H9 (cell line): ENCODE results near the gene EEF1G. TPM values are rescaled to one million over a fixed set of nuclear protein-coding genes. Genes with fewer than 3 reads are reported as not detected.

Experiments
- DNase-seq: peaks from one replicate; pipeline ENCODE4 v3.0.0-alpha.2; 2017
- H2AFZ ChIP-seq: one replicate; pipeline ENCODE4 v1.6.1; 2013; ENCODE audit warnings: mild to moderate bottlenecking, low read length, control low read depth, moderate library complexity
- H2AK5ac ChIP-seq: 2 replicates; pipeline ENCODE4 v1.6.1; 2013; ENCODE audit warnings: low read length, control low read depth, mixed read lengths; ENCODE audit not compliant: insufficient read length
- H2BK120ac ChIP-seq: one replicate; pipeline ENCODE4 v1.6.1; 2013; ENCODE audit warnings: low read depth, mild to moderate bottlenecking, low read length, control low read depth, inconsistent platforms; ENCODE audit not compliant: poor library complexity, severe bottlenecking
- H2BK12ac ChIP-seq: 2 replicates; pipeline ENCODE4 v1.6.1; 2013; ENCODE audit warnings: low read length, control low read depth, mixed read lengths, low read depth; ENCODE audit not compliant: insufficient read length
- H2BK15ac ChIP-seq: 2 replicates; pipeline ENCODE4 v1.6.1; 2013; ENCODE audit warnings: low read depth, low read length, control low read depth
- H2BK20ac ChIP-seq: one replicate; pipeline ENCODE4 v1.6.1; 2013; ENCODE audit warnings: low read depth, mild to moderate bottlenecking, low read length, control low read depth, inconsistent platforms; ENCODE audit not compliant: poor library complexity, severe bottlenecking
- H2BK5ac ChIP-seq: 2 replicates; pipeline ENCODE4 v1.6.1; 2013; ENCODE audit warnings: low read length, control low read depth, mixed read lengths; ENCODE audit not compliant: insufficient read length
- H3K14ac ChIP-seq: 2 replicates; pipeline ENCODE4 v1.6.1; 2013; ENCODE audit warnings: low read length, control low read depth; ENCODE audit not compliant: insufficient read depth
- H3K18ac ChIP-seq: 2 replicates; pipeline ENCODE4 v1.6.1; 2013; ENCODE audit warnings: low read depth, mild to moderate bottlenecking, mixed read lengths, low read length, control low read depth; ENCODE audit not compliant: insufficient read length
- H3K23ac ChIP-seq: 2 replicates; pipeline ENCODE4 v1.6.1; 2013; ENCODE audit warnings: low read length, control low read depth, mixed read lengths, low read depth; ENCODE audit not compliant: insufficient read length
- H3K23me2 ChIP-seq: 2 replicates; pipeline ENCODE4 v1.6.1; 2013; ENCODE audit warnings: low read depth, mild to moderate bottlenecking, mixed read lengths, low read length, control low read depth; ENCODE audit not compliant: insufficient read length, poor library complexity, severe bottlenecking
- H3K27ac ChIP-seq: 2 replicates; pipeline ENCODE4 v1.5.1; 2013; ENCODE audit warnings: low read length, control low read depth, mixed read lengths, low read depth; ENCODE audit not compliant: insufficient read length
- H3K27me3 ChIP-seq: 2 replicates; pipeline ENCODE4 v1.6.1; 2013; ENCODE audit warnings: low read length, control low read depth, inconsistent platforms; ENCODE audit not compliant: insufficient read depth
- H3K4ac ChIP-seq: 2 replicates; pipeline ENCODE4 v1.6.1; 2013; ENCODE audit warnings: low read depth, mild to moderate bottlenecking, control low read depth, inconsistent platforms, low read length, moderate library complexity
- H3K4me1 ChIP-seq: 2 replicates; pipeline ENCODE4 v1.6.1; 2013; ENCODE audit warnings: low read length, control low read depth, inconsistent platforms; ENCODE audit not compliant: insufficient read depth
- H3K4me2 ChIP-seq: 2 replicates; pipeline ENCODE4 v1.6.1; 2013; ENCODE audit warnings: low read length, control low read depth, mixed read lengths; ENCODE audit not compliant: insufficient read length, insufficient read depth
- H3K56ac ChIP-seq: 2 replicates; pipeline ENCODE4 v1.6.1; 2013; ENCODE audit warnings: low read depth, mild to moderate bottlenecking, mixed read lengths, low read length, control low read depth; ENCODE audit not compliant: insufficient read length
- H3K79me1 ChIP-seq: 2 replicates; pipeline ENCODE4 v1.6.1; 2013; ENCODE audit warnings: low read depth, mild to moderate bottlenecking, moderate library complexity, low read length, control low read depth, inconsistent platforms; ENCODE audit not compliant: insufficient read depth, poor library complexity, severe bottlenecking
- H3K79me2 ChIP-seq: 2 replicates; pipeline ENCODE4 v1.6.1; 2013; ENCODE audit warnings: low read length, control low read depth, inconsistent platforms; ENCODE audit not compliant: insufficient read depth
- H3K9ac ChIP-seq: 2 replicates; pipeline ENCODE4 v1.6.1; 2013; ENCODE audit warnings: low read length, control low read depth, mixed read lengths; ENCODE audit not compliant: insufficient read length; ENCODE audit errors: extremely low read depth
- H3K9me3 ChIP-seq: one replicate; pipeline ENCODE4 v1.6.1; 2013; ENCODE audit warnings: low read depth, low read length, inconsistent platforms; ENCODE audit not compliant: control insufficient read depth
- H3T11ph ChIP-seq: one replicate; pipeline ENCODE4 v1.6.1; 2013; ENCODE audit warnings: mild to moderate bottlenecking, low read length, control low read depth, inconsistent platforms
- H4K20me1 ChIP-seq: one replicate; pipeline ENCODE4 v1.6.1; 2013; ENCODE audit not compliant: control insufficient read depth, insufficient read length, insufficient read depth
- H4K5ac ChIP-seq: 2 replicates; pipeline ENCODE4 v1.6.1; 2013; ENCODE audit warnings: low read depth, mild to moderate bottlenecking, mixed read lengths, low read length, control low read depth; ENCODE audit not compliant: insufficient read length
- H4K8ac ChIP-seq: replicated peaks from 2 replicates; pipeline ENCODE4 v1.6.1; 2013; ENCODE audit warnings: low read length, control low read depth, mixed read lengths, low read depth; ENCODE audit not compliant: insufficient read length
- H4K91ac ChIP-seq: 2 replicates; pipeline ENCODE4 v1.6.1; 2013; ENCODE audit warnings: low read depth, mild to moderate bottlenecking, moderate library complexity, mixed read lengths, low read length, control low read depth; ENCODE audit not compliant: insufficient read length
- H3K27ac Mint-ChIP-seq, 3 experiments: 2 replicates in 2 of 3; 3 replicates in 1 of 3; pipeline ENCODE4 v1.8.0; 2020 to 2021; ENCODE audit warnings: mixed read lengths in 3 of 3, mild to moderate bottlenecking in 1 of 3, moderate library complexity in 1 of 3
- H3K27me3 Mint-ChIP-seq: 2 replicates; pipeline ENCODE4 v1.8.0; 2021; ENCODE audit warnings: low read depth, mild to moderate bottlenecking, moderate library complexity, mixed read lengths
- H3K36me3 Mint-ChIP-seq, 3 experiments: 2 replicates in 2 of 3; 3 replicates in 1 of 3; pipeline ENCODE4 v1.8.0; 2020 to 2021; ENCODE audit warnings: low read depth in 3 of 3, mixed read lengths in 3 of 3; ENCODE audit not compliant: insufficient read depth in 1 of 3
- H3K4me1 Mint-ChIP-seq, 2 experiments: 2 replicates each; pipeline ENCODE4 v1.8.0; 2020; ENCODE audit warnings: mixed read lengths in 2 of 2
- H3K4me3 Mint-ChIP-seq, 2 experiments: 2 replicates in 1 of 2; 3 replicates in 1 of 2; pipeline ENCODE4 v1.8.0; 2020 to 2021; ENCODE audit warnings: mild to moderate bottlenecking in 2 of 2, mixed read lengths in 2 of 2, moderate library complexity in 1 of 2
- H3K9me3 Mint-ChIP-seq, 2 experiments: 2 replicates in 1 of 2; 3 replicates in 1 of 2; pipeline ENCODE4 v1.8.0; 2020; ENCODE audit warnings: mild to moderate bottlenecking in 2 of 2, mixed read lengths in 2 of 2, moderate library complexity in 1 of 2
- CTCF ChIP-seq: fragments of 200-600 bp; sonication (generic); conservative IDR thresholded peaks from 3 replicates; pipeline ENCODE4 v1.8.0; 2021; ENCODE audit warnings: antibody characterized with exemption, mild to moderate bottlenecking
- WGBS: extraction: QIAGEN DNeasy Blood & Tissue Kit; methylation state at CpG from one replicate; pipeline ENCODE4 v1.1.7; 2013; ENCODE audit warnings: missing lambda C conversion rate, low lambda C conversion rate, mixed read lengths; ENCODE audit not compliant: insufficient read length; ENCODE audit errors: extremely low coverage; 5-methylcytosine and 5-hydroxymethylcytosine counted together
- total RNA-seq: library from RNA; stranded (reverse); gene quantifications from 2 replicates; pipeline ENCODE4 v1.2.1, GENCODE V29; 2021

EEF1G gene
- total RNA-seq, 1 experiment from 2014 or later = 1,790 TPM

GRCh38 chr11:62615521-62615920 is 41.8 kb upstream of the EEF1G start:
- no peak overlapping the region for H2BK5ac ChIP-seq
- no peak for TF ChIP-seq CTCF
- Mint-ChIP-seq H3K4me3 (no peak overlapping the region), H3K27me3 (peaks cover 2% of the 10 kb centered on the region), H3K27ac (no peak overlapping the region), H3K4me1 (peaks cover 20 to 32% of the 10 kb centered on the region in 2 experiments), H3K9me3 (no peaks in the 10 kb centered on the region), H3K36me3 (peaks cover 2 to 20% (median 19%) of the 10 kb centered on the region in 3 experiments; a peak in 6 of 7 replicates)
- no peak overlapping the region for H3K4ac ChIP-seq
- H3K56ac ChIP-seq = peak overlapping the region; percentile 89
- H3K27me3 ChIP-seq = no peaks in the 10 kb centered on the region
- no peak overlapping the region for H3K14ac ChIP-seq
- DNase-seq = no peak
- no peak overlapping the region for H2AK5ac ChIP-seq
- no peak overlapping the region for H4K5ac ChIP-seq
- H4K91ac ChIP-seq = no peak overlapping the region
- H4K8ac ChIP-seq = no peak overlapping the region
- H3K27ac ChIP-seq = no peak overlapping the region
- H2BK20ac ChIP-seq = no peak overlapping the region
- no peak overlapping the region for H3K9ac ChIP-seq
- H3K79me2 ChIP-seq = no peaks in the 10 kb centered on the region
- H3K4me1 ChIP-seq = no peaks in the 10 kb centered on the region; the same call in 1 of the 2 replicates
- no peak overlapping the region for H3K23ac ChIP-seq
- no peak overlapping the region for H2AFZ ChIP-seq
- H4K20me1 ChIP-seq = no peaks in the 10 kb centered on the region
- WGBS = no CpG with 5 or more reads among the region's 7 CpGs
- H3K79me1 ChIP-seq = no peaks in the 10 kb centered on the region
- no peak overlapping the region for H3T11ph ChIP-seq
- peaks cover 13% of the 10 kb centered on the region for H3K23me2 ChIP-seq
- H2BK15ac ChIP-seq = no peak overlapping the region
- no peak overlapping the region for H2BK120ac ChIP-seq
- H3K18ac ChIP-seq = no peak overlapping the region
- no peaks in the 10 kb centered on the region for H3K9me3 ChIP-seq
- no peak overlapping the region for H3K4me2 ChIP-seq
- H2BK12ac ChIP-seq = no peak overlapping the region
